Measurements from ENCODE around the gene OTOP3.
"Not testable (repeated sequence)": the region's sequence is repeated elsewhere in the genome, so short reads cannot be mapped to it uniquely, and the experiment has no call there.

Gene OTOP3

DNA sequence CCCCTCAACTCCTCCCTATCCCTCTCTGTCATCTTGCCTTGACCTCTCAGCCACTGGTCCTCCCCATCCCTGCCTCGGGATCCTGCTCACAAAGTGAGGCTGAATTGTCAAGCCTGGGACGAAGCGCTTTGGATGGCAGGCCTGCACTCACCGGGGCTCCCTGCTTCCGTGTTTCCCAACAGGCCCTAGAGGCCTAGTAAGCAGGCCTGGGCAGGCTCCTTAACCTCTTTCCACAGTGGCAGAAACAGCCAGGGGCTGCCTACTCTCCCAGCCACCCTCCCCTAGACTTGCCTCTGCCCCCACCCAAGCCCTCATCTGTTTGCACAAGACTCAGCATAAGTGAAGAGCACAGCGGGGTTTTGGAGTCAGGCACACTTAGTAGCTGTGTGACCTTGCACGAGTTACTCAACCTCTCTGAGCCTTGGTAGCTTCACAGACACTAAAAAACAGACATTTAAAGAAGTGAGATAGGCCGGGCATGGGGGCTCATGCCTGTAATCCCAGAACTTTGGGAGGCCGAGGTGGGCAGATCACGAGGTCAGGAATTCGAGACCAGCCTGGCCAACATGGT lies 37.2 kb upstream of the OTOP3 start:
- TF ChIP-seq, protein P1, sequence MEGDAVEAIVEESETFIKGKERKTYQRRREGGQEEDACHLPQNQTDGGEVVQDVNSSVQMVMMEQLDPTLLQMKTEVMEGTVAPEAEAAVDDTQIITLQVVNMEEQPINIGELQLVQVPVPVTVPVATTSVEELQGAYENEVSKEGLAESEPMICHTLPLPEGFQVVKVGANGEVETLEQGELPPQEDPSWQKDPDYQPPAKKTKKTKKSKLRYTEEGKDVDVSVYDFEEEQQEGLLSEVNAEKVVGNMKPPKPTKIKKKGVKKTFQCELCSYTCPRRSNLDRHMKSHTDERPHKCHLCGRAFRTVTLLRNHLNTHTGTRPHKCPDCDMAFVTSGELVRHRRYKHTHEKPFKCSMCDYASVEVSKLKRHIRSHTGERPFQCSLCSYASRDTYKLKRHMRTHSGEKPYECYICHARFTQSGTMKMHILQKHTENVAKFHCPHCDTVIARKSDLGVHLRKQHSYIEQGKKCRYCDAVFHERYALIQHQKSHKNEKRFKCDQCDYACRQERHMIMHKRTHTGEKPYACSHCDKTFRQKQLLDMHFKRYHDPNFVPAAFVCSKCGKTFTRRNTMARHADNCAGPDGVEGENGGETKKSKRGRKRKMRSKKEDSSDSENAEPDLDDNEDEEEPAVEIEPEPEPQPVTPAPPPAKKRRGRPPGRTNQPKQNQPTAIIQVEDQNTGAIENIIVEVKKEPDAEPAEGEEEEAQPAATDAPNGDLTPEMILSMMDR (IDR thresholded peaks at IDR 0.05; ENCODE audit: low read depth, low read length, missing control alignments) = no peak
- DNase-seq (ENCODE audit: low read depth) = no peak
- no peak overlapping the region for H3K4me3 ChIP-seq (ENCODE audit: low read depth, low read length)

DNA sequence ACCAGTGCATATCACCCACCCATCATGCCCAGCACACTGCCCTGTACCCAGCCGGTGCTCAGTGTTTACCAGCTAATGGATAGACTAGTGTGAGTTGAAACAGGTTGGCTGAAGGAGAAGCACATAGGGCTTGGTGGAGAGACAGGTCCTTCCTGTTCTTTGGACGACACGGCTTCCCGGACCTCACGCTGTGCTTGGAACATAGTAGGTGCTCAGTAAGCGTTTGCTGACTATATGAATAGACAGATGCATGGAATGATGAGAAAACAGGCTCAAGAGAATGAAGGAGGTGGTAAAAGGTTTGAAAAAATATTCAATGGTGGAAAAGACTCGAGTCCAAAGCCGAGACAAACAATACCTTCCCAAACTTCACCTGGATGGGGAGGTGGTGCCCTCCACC lies 35.5 kb upstream of the OTOP3 start:
- TF ChIP-seq, protein P1 (IDR thresholded peaks at IDR 0.05; ENCODE audit: low read depth, low read length, missing control alignments) = no peak
- DNase-seq (ENCODE audit: low read depth) = no peak
- H3K4me3 ChIP-seq (ENCODE audit: low read depth, low read length) = no peak overlapping the region

DNA sequence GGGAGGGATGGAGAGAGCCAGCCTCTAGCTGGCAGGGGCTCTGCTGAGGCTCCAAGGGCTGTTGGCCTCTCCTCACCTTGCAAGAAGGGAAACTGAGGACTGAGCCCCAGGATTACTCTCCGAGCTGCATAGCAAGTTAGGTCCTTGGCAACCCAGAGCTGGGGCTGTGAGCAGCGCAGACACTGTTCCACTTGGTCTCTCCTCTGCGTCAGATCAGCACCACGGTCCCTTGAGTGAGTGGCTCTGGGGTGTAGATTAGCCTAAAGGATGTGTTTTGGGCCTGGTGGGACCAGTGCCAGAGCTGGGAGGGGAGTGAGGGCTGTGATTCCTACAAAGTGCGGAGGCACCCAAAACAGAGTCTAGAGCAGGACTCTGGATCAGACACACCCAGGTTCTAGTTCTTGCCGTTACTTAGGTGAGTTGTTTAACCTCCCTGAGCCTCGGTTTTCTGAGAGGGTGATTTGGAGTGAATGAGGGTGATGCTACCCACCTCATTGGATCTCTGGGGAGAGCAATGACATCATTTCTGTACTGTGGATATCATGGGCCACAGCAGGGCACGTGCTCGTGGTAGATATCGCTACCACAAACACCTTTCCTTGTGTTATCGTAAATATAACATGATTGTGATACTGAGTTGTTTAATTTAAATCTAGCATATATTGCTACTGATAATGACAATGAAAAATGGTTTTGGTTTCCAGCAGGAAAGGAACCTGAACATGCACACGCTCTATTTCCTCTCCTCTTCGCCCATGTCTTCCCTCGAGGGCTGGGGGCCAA lies 34.2 kb upstream of the OTOP3 start:
- no peak overlapping the region for H3K4me3 ChIP-seq (ENCODE audit: low read depth, low read length)
- TF ChIP-seq, protein P1 (IDR thresholded peaks at IDR 0.05; ENCODE audit: low read depth, low read length, missing control alignments) = no peak

DNA sequence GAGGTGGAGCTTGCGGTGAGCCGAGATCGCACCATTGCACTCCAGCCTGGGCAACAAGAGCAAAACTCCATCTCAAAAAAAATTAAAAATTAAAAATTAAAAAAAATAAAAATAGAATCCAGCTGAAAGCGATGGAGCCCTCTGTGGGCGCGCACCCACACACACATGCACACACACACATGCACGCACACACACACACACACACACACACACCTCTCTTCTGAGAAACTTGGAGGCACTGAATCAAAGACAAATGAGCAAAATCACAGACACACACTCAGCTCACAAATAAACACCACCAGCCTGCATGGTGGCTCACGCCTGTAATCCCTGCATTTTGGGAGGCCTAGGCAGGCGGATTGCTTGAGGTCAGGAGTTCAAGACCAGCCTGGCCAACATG lies 32.7 kb upstream of the OTOP3 start:
- TF ChIP-seq, protein P1 (IDR thresholded peaks at IDR 0.05; ENCODE audit: low read depth, low read length, missing control alignments) = no peak
- no peak for DNase-seq (ENCODE audit: low read depth)
- no peak overlapping the region for H3K4me3 ChIP-seq (ENCODE audit: low read depth, low read length)

More for the DNA sequence above, 34.2 kb upstream of the OTOP3 start:
- no peak for DNase-seq (ENCODE audit: low read depth)

DNA sequence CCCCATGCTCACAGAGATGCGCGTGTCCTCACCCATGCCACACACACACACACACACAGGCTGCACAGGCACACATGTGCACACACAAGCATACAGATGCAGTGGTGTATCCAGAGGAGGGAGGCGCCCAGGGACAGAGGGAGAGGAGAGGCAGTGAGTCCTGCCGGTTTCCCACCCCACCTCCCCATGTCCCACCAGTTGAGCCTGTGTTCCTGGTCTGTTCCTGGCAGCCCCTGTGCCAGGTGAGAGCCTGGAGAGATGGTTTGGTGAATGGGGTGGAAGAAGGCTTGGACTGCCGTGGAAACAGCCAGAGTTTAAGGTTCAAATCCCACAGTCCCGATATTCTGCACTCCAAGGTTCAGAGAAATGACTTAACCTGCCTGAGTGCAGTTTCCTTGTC lies 32.0 kb upstream of the OTOP3 start:
- no peak for DNase-seq (ENCODE audit: low read depth)
- TF ChIP-seq, protein P1 (IDR thresholded peaks at IDR 0.05; ENCODE audit: low read depth, low read length, missing control alignments) = no peak
- H3K4me3 ChIP-seq (ENCODE audit: low read depth, low read length) = no peak overlapping the region

DNA sequence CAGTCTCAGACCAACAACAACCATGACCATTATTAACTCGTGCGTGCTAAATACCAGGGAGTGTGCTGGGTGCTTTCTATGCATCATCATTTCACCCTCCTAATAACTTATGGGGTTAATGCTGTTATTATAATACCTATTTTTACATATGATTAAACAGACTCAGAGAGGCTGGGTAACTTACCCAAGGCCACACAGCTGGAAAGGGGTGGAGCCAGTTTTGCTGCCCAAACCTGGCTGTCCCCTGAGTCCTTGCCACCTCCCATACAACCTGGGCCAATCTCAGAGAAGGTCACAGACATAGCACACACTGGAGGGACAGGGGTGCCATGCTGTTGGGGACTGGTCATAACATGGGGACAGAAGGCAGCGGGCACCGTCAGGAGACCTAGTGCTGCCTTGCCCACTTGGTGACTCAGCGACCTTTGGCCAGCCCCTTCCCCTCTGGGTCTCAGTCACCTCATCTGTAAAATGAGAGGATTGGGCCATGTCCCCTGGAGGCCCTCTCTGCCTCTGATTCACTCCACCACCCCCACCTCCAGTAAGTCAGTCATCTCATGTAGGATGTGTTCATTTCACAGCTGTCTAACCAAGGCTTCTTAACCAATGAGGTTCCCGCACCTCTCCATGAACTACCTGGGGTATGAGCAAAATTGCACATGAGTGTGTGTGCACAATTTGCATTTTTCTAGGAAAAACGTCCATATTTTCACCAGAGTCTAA lies 30.9 kb upstream of the OTOP3 start:
- DNase-seq (ENCODE audit: low read depth) = no peak
- TF ChIP-seq, protein P1 (IDR thresholded peaks at IDR 0.05; ENCODE audit: low read depth, low read length, missing control alignments) = no peak
- no peak overlapping the region for H3K4me3 ChIP-seq (ENCODE audit: low read depth, low read length)

DNA sequence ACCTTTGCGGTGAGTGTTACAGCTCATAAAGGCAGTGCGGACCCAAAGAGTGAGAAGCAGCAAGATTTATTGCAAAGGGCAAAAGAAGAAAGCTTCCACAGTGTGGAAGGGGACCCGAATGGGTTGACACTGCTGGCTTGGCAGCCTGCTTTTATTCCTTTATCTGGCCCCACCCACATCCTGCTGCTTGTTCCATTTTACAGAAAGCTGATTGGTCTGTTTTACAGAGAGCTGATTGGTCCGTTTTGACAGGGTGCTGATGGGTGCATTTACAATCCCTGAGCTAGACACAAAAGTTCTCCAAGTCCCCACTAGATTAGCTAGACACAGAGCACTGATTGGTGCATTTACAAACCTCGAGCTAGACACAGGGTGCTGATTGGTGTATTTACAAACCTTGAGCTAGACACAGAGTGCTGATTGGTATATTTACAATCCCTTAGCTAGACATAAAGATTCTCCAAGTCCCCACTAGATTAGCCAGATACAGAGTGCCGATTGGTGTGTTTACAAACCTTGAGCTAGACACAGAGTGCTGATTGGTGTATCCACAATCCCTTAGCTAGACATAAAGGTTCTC lies 29.4 kb upstream of the OTOP3 start:
- DNase-seq (ENCODE audit: low read depth); H3K4me3 ChIP-seq (ENCODE audit: low read depth, low read length): not testable (repeated sequence)

All from GM12864 (cell line).